LNCAP (cell line): ENCODE measurements around the gene LYSMD1.

Source experiments
- CTCF ChIP-seq: fragments of 450-650 bp; IDR thresholded peaks from 2 replicates; pipeline ENCODE4 v1.5.1; 2017; ENCODE audit warnings: mild to moderate bottlenecking

LYSMD1 gene

GRCh38 chr1:151164732-151165280 lies 896 bp downstream of the LYSMD1 start:
- TF ChIP-seq CTCF, result no peak

GRCh38 chr1:151159373-151159772 lies 6.3 kb downstream of the LYSMD1 start:
- no peak for TF ChIP-seq CTCF

GRCh38 chr1:151158751-151159251 lies 6.9 kb downstream of the LYSMD1 start:
- no peak for TF ChIP-seq CTCF

- TF ChIP-seq CTCF, result no peak
These were observed 7.4 kb downstream of the LYSMD1 start for GRCh38 chr1:151158326-151158725.

- no peak for TF ChIP-seq CTCF
These were observed 8.6 kb downstream of the LYSMD1 start for GRCh38 chr1:151157067-151157531.

GRCh38 chr1:151156515-151156819 lies 9.2 kb downstream of the LYSMD1 start, which contains the start of gene TNFAIP8L2:
TNFAIP8L2 (plus strand) TSS chr1:151156649; CDS start chr1:151158698, 2,049 bp downstream.
- TF ChIP-seq CTCF, result no peak

GRCh38 chr1:151147665-151148064 lies 18.0 kb downstream of the LYSMD1 start:
- TF ChIP-seq CTCF, result no peak

- no peak for TF ChIP-seq CTCF
These were observed 18.6 kb downstream of the LYSMD1 start for GRCh38 chr1:151147132-151147503.
